ENCODE results near the gene KCNA2. TPM values are rescaled to one million over a fixed set of nuclear protein-coding genes. Genes with fewer than 3 reads are reported as not detected.

The KCNA2 gene
- polyA plus RNA-seq, 2 donors: 0.06 to 0.15 TPM

- peaks cover 0 to 2% of the 10 kb centered on the region in 2 donors for H3K4me1 ChIP-seq (ENCODE audit: control insufficient read depth in 2 of 2, insufficient read depth in 2 of 2, low read length in 1 of 2)
- H3K36me3 ChIP-seq (ENCODE audit: control insufficient read depth in 2 of 2, insufficient read depth in 2 of 2, low read length in 1 of 2): no peaks in the 10 kb centered on the region
- H3K9me3 ChIP-seq (ENCODE audit: control insufficient read depth in 2 of 2, insufficient read depth in 1 of 2, low read depth in 1 of 2, low read length in 1 of 2): no peaks in the 10 kb centered on the region
- H3K27me3 ChIP-seq (ENCODE audit: control insufficient read depth in 1 of 2, insufficient read depth in 2 of 2, low read length in 2 of 2): no peaks in the 10 kb centered on the region
- no peak overlapping the region for H3K4me3 ChIP-seq (ENCODE audit: low read depth in 1 of 2, low read length in 2 of 2)
- H3K27ac ChIP-seq (ENCODE audit: low read depth in 2 of 2, low read length in 1 of 2): no peak overlapping the region
- whole genome bisulfite sequencing, 2 donors: 34 to 37% methylated on average over 7 of the region's 7 CpGs
These were observed 11.5 kb downstream of the KCNA2 start for GRCh38 chr1:110594456-110595352.

GRCh38 chr1:110593902-110594301 is 12.3 kb downstream of the KCNA2 start:
- H3K9me3 ChIP-seq (ENCODE audit: control insufficient read depth in 2 of 2, insufficient read depth in 1 of 2, low read depth in 1 of 2, low read length in 1 of 2): no peaks in the 10 kb centered on the region
- no peaks in the 10 kb centered on the region for H3K27me3 ChIP-seq (ENCODE audit: control insufficient read depth in 1 of 2, insufficient read depth in 2 of 2, low read length in 2 of 2)
- 61 to 62% methylated on average over 5 of the region's 5 CpGs for WGBS, 2 donors
- no peak overlapping the region for H3K4me3 ChIP-seq (ENCODE audit: low read depth in 1 of 2, low read length in 2 of 2)
- no peak overlapping the region for H3K27ac ChIP-seq (ENCODE audit: low read depth in 2 of 2, low read length in 1 of 2)
- H3K4me1 ChIP-seq (ENCODE audit: control insufficient read depth in 2 of 2, insufficient read depth in 2 of 2, low read length in 1 of 2): peaks cover 0 to 2% of the 10 kb centered on the region in 2 donors
- no peaks in the 10 kb centered on the region for H3K36me3 ChIP-seq (ENCODE audit: control insufficient read depth in 2 of 2, insufficient read depth in 2 of 2, low read length in 1 of 2)

- H3K4me1 ChIP-seq (ENCODE audit: control insufficient read depth in 2 of 2, insufficient read depth in 2 of 2, low read length in 1 of 2): no peaks in the 10 kb centered on the region
- H3K27me3 ChIP-seq (ENCODE audit: control insufficient read depth in 1 of 2, insufficient read depth in 2 of 2, low read length in 2 of 2): no peaks in the 10 kb centered on the region
- no peak overlapping the region for H3K4me3 ChIP-seq (ENCODE audit: low read depth in 1 of 2, low read length in 2 of 2)
- no peaks in the 10 kb centered on the region for H3K9me3 ChIP-seq (ENCODE audit: control insufficient read depth in 2 of 2, insufficient read depth in 1 of 2, low read depth in 1 of 2, low read length in 1 of 2)
- 77 to 83% methylated on average over 6 of the region's 6 CpGs for WGBS, 2 donors
- no peaks in the 10 kb centered on the region for H3K36me3 ChIP-seq (ENCODE audit: control insufficient read depth in 2 of 2, insufficient read depth in 2 of 2, low read length in 1 of 2)
- no peak overlapping the region for H3K27ac ChIP-seq (ENCODE audit: low read depth in 2 of 2, low read length in 1 of 2)
These were observed 14.2 kb downstream of the KCNA2 start for GRCh38 chr1:110591956-110592355.

- Histone ChIP-seq H3K4me1 (ENCODE audit: control insufficient read depth in 2 of 2, insufficient read depth in 2 of 2, low read length in 1 of 2) (peaks cover 2 to 5% of the 10 kb centered on the region in 2 donors), H3K4me3 (ENCODE audit: low read depth in 1 of 2, low read length in 2 of 2) (no peak overlapping the region), H3K27ac (ENCODE audit: low read depth in 2 of 2, low read length in 1 of 2) (no peak overlapping the region), H3K36me3 (ENCODE audit: control insufficient read depth in 2 of 2, insufficient read depth in 2 of 2, low read length in 1 of 2) (no peaks in the 10 kb centered on the region), H3K9me3 (ENCODE audit: control insufficient read depth in 2 of 2, insufficient read depth in 1 of 2, low read depth in 1 of 2, low read length in 1 of 2) (no peaks in the 10 kb centered on the region), H3K27me3 (ENCODE audit: control insufficient read depth in 1 of 2, insufficient read depth in 2 of 2, low read length in 2 of 2) (no peaks in the 10 kb centered on the region)
- WGBS, 2 donors: 79 to 86% methylated on average over 3 of the region's 3 CpGs
These were observed 17.2 kb downstream of the KCNA2 start for GRCh38 chr1:110588991-110589390.

- Histone ChIP-seq H3K27me3 (ENCODE audit: control insufficient read depth in 1 of 2, insufficient read depth in 2 of 2, low read length in 2 of 2) (no peaks in the 10 kb centered on the region), H3K36me3 (ENCODE audit: control insufficient read depth in 2 of 2, insufficient read depth in 2 of 2, low read length in 1 of 2) (no peaks in the 10 kb centered on the region), H3K4me3 (ENCODE audit: low read depth in 1 of 2, low read length in 2 of 2) (no peak overlapping the region), H3K4me1 (ENCODE audit: control insufficient read depth in 2 of 2, insufficient read depth in 2 of 2, low read length in 1 of 2) (peaks cover 2 to 5% of the 10 kb centered on the region in 2 donors), H3K27ac (ENCODE audit: low read depth in 2 of 2, low read length in 1 of 2) (no peak overlapping the region), H3K9me3 (ENCODE audit: control insufficient read depth in 2 of 2, insufficient read depth in 1 of 2, low read depth in 1 of 2, low read length in 1 of 2) (no peaks in the 10 kb centered on the region)
- 47 to 83% methylated on average over 1 of the region's 1 CpG for WGBS, 2 donors
These were observed 17.7 kb downstream of the KCNA2 start for GRCh38 chr1:110588486-110588885.

GRCh38 chr1:110587906-110588305 is 18.3 kb downstream of the KCNA2 start:
- no peaks in the 10 kb centered on the region for H3K9me3 ChIP-seq (ENCODE audit: control insufficient read depth in 2 of 2, insufficient read depth in 1 of 2, low read depth in 1 of 2, low read length in 1 of 2)
- WGBS, 2 donors: 89 to 91% methylated on average over 4 of the region's 4 CpGs
- H3K27ac ChIP-seq (ENCODE audit: low read depth in 2 of 2, low read length in 1 of 2): no peak overlapping the region
- H3K27me3 ChIP-seq (ENCODE audit: control insufficient read depth in 1 of 2, insufficient read depth in 2 of 2, low read length in 2 of 2): no peaks in the 10 kb centered on the region
- no peak overlapping the region for H3K4me3 ChIP-seq (ENCODE audit: low read depth in 1 of 2, low read length in 2 of 2)
- H3K36me3 ChIP-seq (ENCODE audit: control insufficient read depth in 2 of 2, insufficient read depth in 2 of 2, low read length in 1 of 2): no peaks in the 10 kb centered on the region
- peaks cover 2 to 5% of the 10 kb centered on the region in 2 donors for H3K4me1 ChIP-seq (ENCODE audit: control insufficient read depth in 2 of 2, insufficient read depth in 2 of 2, low read length in 1 of 2)

DNA sequence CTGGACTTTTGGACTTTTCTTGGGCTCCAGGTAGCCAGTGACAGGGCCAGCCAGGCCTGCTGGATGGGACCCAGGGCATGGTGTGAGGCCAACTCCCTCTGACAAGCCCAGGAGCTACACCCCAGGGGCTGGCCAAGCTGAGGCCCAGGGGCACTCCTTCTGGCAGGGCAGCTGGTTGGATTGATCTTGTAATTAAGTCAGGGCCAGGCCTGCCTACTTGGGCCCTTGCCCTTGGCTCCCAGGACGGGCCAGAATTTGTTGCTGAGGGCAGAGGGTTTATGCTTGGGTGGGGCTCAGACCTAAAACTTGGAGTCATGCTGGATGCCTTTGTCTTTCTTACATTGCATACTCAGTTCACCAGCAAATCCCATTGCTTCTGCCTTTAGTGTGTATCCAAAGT is 20.7 kb downstream of the KCNA2 start:
- no peak overlapping the region for H3K27ac ChIP-seq (ENCODE audit: low read depth in 2 of 2, low read length in 1 of 2)
- H3K9me3 ChIP-seq (ENCODE audit: control insufficient read depth in 2 of 2, insufficient read depth in 1 of 2, low read depth in 1 of 2, low read length in 1 of 2): no peaks in the 10 kb centered on the region
- H3K27me3 ChIP-seq (ENCODE audit: control insufficient read depth in 1 of 2, insufficient read depth in 2 of 2, low read length in 2 of 2): no peaks in the 10 kb centered on the region
- no peak overlapping the region for H3K4me3 ChIP-seq (ENCODE audit: low read depth in 1 of 2, low read length in 2 of 2)
- 29 to 41% methylated on average over 1 of the region's 1 CpG for whole genome bisulfite sequencing, 2 donors
- no peaks in the 10 kb centered on the region for H3K36me3 ChIP-seq (ENCODE audit: control insufficient read depth in 2 of 2, insufficient read depth in 2 of 2, low read length in 1 of 2)
- peaks cover 2 to 5% of the 10 kb centered on the region in 2 donors for H3K4me1 ChIP-seq (ENCODE audit: control insufficient read depth in 2 of 2, insufficient read depth in 2 of 2, low read length in 1 of 2)

GRCh38 chr1:110584045-110584444 is 22.1 kb downstream of the KCNA2 start:
- H3K27me3 ChIP-seq (ENCODE audit: control insufficient read depth in 1 of 2, insufficient read depth in 2 of 2, low read length in 2 of 2): no peaks in the 10 kb centered on the region
- WGBS, 2 donors: 90 to 91% methylated on average over 8 of the region's 8 CpGs
- no peaks in the 10 kb centered on the region for H3K36me3 ChIP-seq (ENCODE audit: control insufficient read depth in 2 of 2, insufficient read depth in 2 of 2, low read length in 1 of 2)
- no peak overlapping the region for H3K4me3 ChIP-seq (ENCODE audit: low read depth in 1 of 2, low read length in 2 of 2)
- peaks cover 2 to 5% of the 10 kb centered on the region in 2 donors for H3K4me1 ChIP-seq (ENCODE audit: control insufficient read depth in 2 of 2, insufficient read depth in 2 of 2, low read length in 1 of 2)
- no peaks in the 10 kb centered on the region for H3K9me3 ChIP-seq (ENCODE audit: control insufficient read depth in 2 of 2, insufficient read depth in 1 of 2, low read depth in 1 of 2, low read length in 1 of 2)
- H3K27ac ChIP-seq (ENCODE audit: low read depth in 2 of 2, low read length in 1 of 2): no peak overlapping the region

DNA sequence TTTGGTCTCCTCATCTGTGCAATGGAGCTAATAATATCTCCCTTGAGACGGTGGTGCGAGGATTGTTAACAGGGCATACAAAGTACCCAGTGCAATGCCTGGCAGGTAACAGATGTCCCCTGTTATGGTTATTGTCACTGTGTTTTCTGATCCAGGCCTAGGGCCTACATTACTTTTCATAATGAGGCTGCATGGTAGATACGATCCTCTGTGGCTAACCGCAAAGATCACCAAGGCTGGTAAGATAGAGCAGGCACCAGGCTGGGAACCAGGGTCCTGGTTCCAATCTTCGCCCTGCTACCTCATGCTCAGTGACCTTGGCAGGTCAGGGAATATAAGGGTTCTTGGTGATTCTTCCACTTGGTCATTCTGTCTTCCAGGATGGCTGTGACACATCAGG is 22.7 kb downstream of the KCNA2 start:
- Histone ChIP-seq H3K4me3 (ENCODE audit: low read depth in 1 of 2, low read length in 2 of 2) (no peak overlapping the region), H3K36me3 (ENCODE audit: control insufficient read depth in 2 of 2, insufficient read depth in 2 of 2, low read length in 1 of 2) (no peaks in the 10 kb centered on the region), H3K27ac (ENCODE audit: low read depth in 2 of 2, low read length in 1 of 2) (no peak overlapping the region), H3K4me1 (ENCODE audit: control insufficient read depth in 2 of 2, insufficient read depth in 2 of 2, low read length in 1 of 2) (peaks cover 2 to 5% of the 10 kb centered on the region in 2 donors), H3K27me3 (ENCODE audit: control insufficient read depth in 1 of 2, insufficient read depth in 2 of 2, low read length in 2 of 2) (no peaks in the 10 kb centered on the region), H3K9me3 (ENCODE audit: control insufficient read depth in 2 of 2, insufficient read depth in 1 of 2, low read depth in 1 of 2, low read length in 1 of 2) (no peaks in the 10 kb centered on the region)
- 93 to 96% methylated on average over 5 of the region's 5 CpGs for WGBS, 2 donors

GRCh38 chr1:110582378-110582777 is 23.8 kb downstream of the KCNA2 start:
- H3K4me3 ChIP-seq (ENCODE audit: low read depth in 1 of 2, low read length in 2 of 2): no peak overlapping the region
- no peaks in the 10 kb centered on the region for H3K36me3 ChIP-seq (ENCODE audit: control insufficient read depth in 2 of 2, insufficient read depth in 2 of 2, low read length in 1 of 2)
- no peak overlapping the region for H3K27ac ChIP-seq (ENCODE audit: low read depth in 2 of 2, low read length in 1 of 2)
- no peaks in the 10 kb centered on the region for H3K9me3 ChIP-seq (ENCODE audit: control insufficient read depth in 2 of 2, insufficient read depth in 1 of 2, low read depth in 1 of 2, low read length in 1 of 2)
- whole genome bisulfite sequencing, 2 donors: 44 to 62% methylated on average over 4 of the region's 4 CpGs
- H3K27me3 ChIP-seq (ENCODE audit: control insufficient read depth in 1 of 2, insufficient read depth in 2 of 2, low read length in 2 of 2): no peaks in the 10 kb centered on the region
- peaks cover 2 to 5% of the 10 kb centered on the region in 2 donors for H3K4me1 ChIP-seq (ENCODE audit: control insufficient read depth in 2 of 2, insufficient read depth in 2 of 2, low read length in 1 of 2)

Measured in esophagus (tissue), 2 donors.